Measurements from ENCODE around the gene USP8.
A peak's percentile ranks its signal among the peaks of the same experiment; 100 is the strongest.

Gene USP8

DNA sequence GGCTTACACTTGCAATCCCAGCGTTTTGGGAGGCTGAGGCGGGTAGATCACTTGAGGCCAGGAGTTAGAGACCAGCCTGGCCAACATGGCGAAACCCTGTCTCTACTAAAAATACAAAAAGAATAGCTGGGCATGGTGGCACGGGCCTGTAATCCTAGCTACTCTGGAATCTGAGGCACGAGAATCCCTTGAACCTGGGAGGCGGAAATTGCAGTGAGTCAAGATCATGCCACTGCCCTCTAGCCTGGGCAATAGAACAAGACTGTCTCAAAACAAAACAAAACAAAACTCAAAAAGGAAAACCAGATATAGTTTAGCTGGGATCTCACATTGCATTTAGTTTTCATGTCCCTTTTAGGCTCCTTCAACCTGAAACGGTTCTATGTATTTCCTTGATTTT lies 125.1 kb downstream of the USP8 start:
- no peak overlapping the region for H3K4me3 ChIP-seq (ENCODE audit: control insufficient read depth, low read depth, low read length)
- TF ChIP-seq CTCF (IDR thresholded peaks at IDR 0.05; ENCODE audit: control insufficient read depth, insufficient read depth, low read depth, low read length, missing control alignments), result no peak
- DNase-seq (ENCODE audit: low read depth), result no peak

GRCh38 chr15:50552238-50552637 lies 128.0 kb downstream of the USP8 start:
- TF ChIP-seq CTCF (IDR thresholded peaks at IDR 0.05; ENCODE audit: control insufficient read depth, insufficient read depth, low read depth, low read length, missing control alignments), result no peak
- no peak overlapping the region for H3K4me3 ChIP-seq (ENCODE audit: control insufficient read depth, low read depth, low read length)
- DNase-seq (ENCODE audit: low read depth), result no peak

GRCh38 chr15:50556642-50557371 lies 132.6 kb downstream of the USP8 start:
- no peak for TF ChIP-seq CTCF (IDR thresholded peaks at IDR 0.05; ENCODE audit: control insufficient read depth, insufficient read depth, low read depth, low read length, missing control alignments)
- no peak overlapping the region for H3K4me3 ChIP-seq (ENCODE audit: control insufficient read depth, low read depth, low read length)
- no peak for DNase-seq (ENCODE audit: low read depth)

DNA sequence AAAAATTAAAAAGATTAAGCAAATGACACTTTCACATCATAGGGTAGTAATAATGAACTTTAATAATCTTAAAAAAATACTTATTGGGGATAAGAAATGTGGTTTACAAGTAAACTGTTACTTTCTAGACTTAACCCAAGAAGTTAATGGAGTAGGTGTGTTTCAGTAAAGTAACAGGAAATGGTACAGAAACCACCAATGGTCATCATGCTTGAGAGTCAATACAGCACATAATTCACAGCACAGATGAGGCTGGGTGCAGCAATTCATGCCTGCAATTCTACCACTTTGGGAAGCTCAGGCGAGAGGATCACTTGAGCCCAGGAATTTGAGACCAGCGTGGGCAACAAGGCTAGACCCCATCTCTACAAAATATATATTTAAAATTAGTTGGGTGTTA lies 133.8 kb downstream of the USP8 start:
- no peak overlapping the region for H3K4me3 ChIP-seq (ENCODE audit: control insufficient read depth, low read depth, low read length)
- DNase-seq (ENCODE audit: low read depth), result no peak
- no peak for TF ChIP-seq CTCF (IDR thresholded peaks at IDR 0.05; ENCODE audit: control insufficient read depth, insufficient read depth, low read depth, low read length, missing control alignments)

DNA sequence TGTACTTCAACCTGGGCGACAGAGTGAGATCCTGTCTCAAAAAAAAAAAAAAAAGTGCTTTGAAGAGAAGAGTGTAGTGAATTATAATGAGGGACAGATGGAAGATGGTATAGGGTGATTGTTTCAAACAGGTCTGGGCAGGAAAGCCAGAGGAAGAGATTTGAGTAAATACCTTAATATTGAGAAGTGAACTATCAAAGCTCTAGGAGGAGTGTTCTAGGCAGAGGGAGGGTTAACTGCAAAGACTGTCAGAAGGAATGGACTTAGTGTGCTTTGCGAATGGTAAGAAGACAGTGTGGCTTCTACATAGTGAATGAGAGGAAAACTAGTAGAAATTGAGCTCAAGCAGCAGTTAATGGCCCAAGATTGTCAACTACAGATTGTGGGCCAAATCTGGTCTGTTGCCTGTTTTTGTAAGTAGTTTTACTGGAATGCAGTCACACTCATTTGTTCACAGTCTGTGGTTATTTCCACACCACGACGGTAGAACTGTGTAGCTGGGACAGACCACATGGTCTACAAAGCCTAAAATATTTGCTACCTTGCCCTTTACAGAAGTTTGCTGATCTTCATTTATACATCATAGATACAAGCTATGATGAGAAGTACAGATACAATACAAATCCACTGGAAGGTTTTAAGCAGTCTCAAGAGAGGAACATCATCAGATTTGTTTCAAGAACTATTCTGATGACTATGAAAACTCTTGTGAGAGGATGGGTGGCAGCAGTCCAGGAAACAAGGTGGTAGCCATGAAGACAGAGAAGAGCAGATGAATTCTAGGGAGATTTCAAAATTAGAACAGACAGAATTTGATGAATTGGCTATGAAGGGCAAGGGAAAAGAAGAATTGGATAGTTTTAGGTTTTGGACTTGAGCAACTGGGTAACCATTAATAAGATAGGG lies 138.8 kb downstream of the USP8 start:
- H3K4me3 ChIP-seq (ENCODE audit: control insufficient read depth, low read depth, low read length), result no peak overlapping the region
- no peak for TF ChIP-seq CTCF (IDR thresholded peaks at IDR 0.05; ENCODE audit: control insufficient read depth, insufficient read depth, low read depth, low read length, missing control alignments)
- DNase-seq (ENCODE audit: low read depth), result peak; percentile 8

DNA sequence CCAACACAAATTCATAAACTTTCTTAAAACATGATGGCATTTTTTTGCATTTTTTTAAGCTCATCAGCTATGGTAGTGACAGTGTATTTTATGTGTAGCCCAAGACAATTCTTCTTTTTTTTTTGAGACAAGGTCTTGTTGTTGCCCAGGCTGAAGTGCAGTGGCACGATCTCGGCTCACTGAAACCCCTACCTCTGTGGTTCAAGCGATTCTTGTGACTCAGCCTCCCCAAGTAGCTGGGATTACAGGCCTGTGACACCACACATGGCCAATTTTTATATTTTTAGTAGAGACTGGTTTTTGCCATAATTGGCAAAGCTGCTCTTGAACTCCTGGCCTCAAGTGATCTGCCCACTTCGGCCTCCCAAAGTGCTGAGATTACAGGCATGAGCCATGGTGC lies 139.6 kb downstream of the USP8 start:
- TF ChIP-seq CTCF (IDR thresholded peaks at IDR 0.05; ENCODE audit: control insufficient read depth, insufficient read depth, low read depth, low read length, missing control alignments), result no peak
- no peak overlapping the region for H3K4me3 ChIP-seq (ENCODE audit: control insufficient read depth, low read depth, low read length)
- no peak for DNase-seq (ENCODE audit: low read depth)
